ENCODE results near the gene UPP1. TPM values are rescaled to one million over a fixed set of nuclear protein-coding genes. Genes with fewer than 3 reads are reported as not detected.

UPP1 gene
- total and polyA plus RNA-seq, 2 of the 13 experiments (the other 11 are each of a cell fraction or from before 2014, with no cell fraction given): 5.7 to 9.8 TPM

GRCh38 chr7:48154792-48155413 lies 65.8 kb downstream of the UPP1 start (continued):
- no peak for TF ChIP-seq NONO (IDR thresholded peaks at IDR 0.05)
- TF ChIP-seq NONO (CRISPR knock-in tag; conservative IDR thresholded peaks at IDR 0.05): no peak; the same call in 1 of the 2 replicates
- TF ChIP-seq PHF8 (CRISPR knock-in tag; IDR thresholded peaks at IDR 0.05): no peak
- no peak; the same call in none of the 2 replicates for TF ChIP-seq BCL6 (CRISPR knock-in tag; IDR thresholded peaks at IDR 0.05)
- no peak for TF ChIP-seq ATF5 (CRISPR knock-in tag; IDR thresholded peaks at IDR 0.05; ENCODE audit: low read depth)
- no peak for TF ChIP-seq ZZZ3 (CRISPR knock-in tag; IDR thresholded peaks at IDR 0.05; ENCODE audit: borderline replicate concordance)
- no peak for TF ChIP-seq YY1 (IDR thresholded peaks at IDR 0.05; ENCODE audit: insufficient read depth, insufficient replicate concordance, low read depth, low read length)
- TF ChIP-seq FOXO4 (CRISPR knock-in tag; conservative IDR thresholded peaks at IDR 0.05): no peak
- TF ChIP-seq RBFOX2 (IDR thresholded peaks at IDR 0.05; ENCODE audit: low read depth, low read length): no peak
- no peak for TF ChIP-seq MTA1 (CRISPR knock-in tag; IDR thresholded peaks at IDR 0.05; ENCODE audit: borderline replicate concordance)
- no peak for TF ChIP-seq ZNF644 (CRISPR knock-in tag; IDR thresholded peaks at IDR 0.05; ENCODE audit: low read depth)
- no peak for TF ChIP-seq PRPF4 (IDR thresholded peaks at IDR 0.05; ENCODE audit: low read depth, low read length, poor library complexity, severe bottlenecking)
- TF ChIP-seq, protein P1, sequence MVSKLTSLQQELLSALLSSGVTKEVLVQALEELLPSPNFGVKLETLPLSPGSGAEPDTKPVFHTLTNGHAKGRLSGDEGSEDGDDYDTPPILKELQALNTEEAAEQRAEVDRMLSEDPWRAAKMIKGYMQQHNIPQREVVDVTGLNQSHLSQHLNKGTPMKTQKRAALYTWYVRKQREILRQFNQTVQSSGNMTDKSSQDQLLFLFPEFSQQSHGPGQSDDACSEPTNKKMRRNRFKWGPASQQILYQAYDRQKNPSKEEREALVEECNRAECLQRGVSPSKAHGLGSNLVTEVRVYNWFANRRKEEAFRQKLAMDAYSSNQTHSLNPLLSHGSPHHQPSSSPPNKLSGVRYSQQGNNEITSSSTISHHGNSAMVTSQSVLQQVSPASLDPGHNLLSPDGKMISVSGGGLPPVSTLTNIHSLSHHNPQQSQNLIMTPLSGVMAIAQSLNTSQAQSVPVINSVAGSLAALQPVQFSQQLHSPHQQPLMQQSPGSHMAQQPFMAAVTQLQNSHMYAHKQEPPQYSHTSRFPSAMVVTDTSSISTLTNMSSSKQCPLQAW (CRISPR knock-in tag; IDR thresholded peaks at IDR 0.05): peak; percentile 51; the same call in 1 of the 2 replicates
- TF ChIP-seq BCL3 (CRISPR knock-in tag; IDR thresholded peaks at IDR 0.05): no peak
- TF ChIP-seq GMEB1 (CRISPR knock-in tag; IDR thresholded peaks at IDR 0.05; ENCODE audit: borderline replicate concordance): no peak
- no peak for TF ChIP-seq ZNF703 (CRISPR knock-in tag; IDR thresholded peaks at IDR 0.05; ENCODE audit: borderline replicate concordance)
- no peak for TF ChIP-seq PCBP1 (IDR thresholded peaks at IDR 0.05; ENCODE audit: borderline replicate concordance, low read depth, low read length)
- TF ChIP-seq, protein P2, sequence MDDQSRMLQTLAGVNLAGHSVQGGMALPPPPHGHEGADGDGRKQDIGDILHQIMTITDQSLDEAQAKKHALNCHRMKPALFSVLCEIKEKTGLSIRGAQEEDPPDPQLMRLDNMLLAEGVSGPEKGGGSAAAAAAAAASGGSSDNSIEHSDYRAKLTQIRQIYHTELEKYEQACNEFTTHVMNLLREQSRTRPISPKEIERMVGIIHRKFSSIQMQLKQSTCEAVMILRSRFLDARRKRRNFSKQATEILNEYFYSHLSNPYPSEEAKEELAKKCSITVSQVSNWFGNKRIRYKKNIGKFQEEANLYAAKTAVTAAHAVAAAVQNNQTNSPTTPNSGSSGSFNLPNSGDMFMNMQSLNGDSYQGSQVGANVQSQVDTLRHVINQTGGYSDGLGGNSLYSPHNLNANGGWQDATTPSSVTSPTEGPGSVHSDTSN (CRISPR knock-in tag; IDR thresholded peaks at IDR 0.05; ENCODE audit: borderline replicate concordance): no peak
- TF ChIP-seq MBD4 (IDR thresholded peaks at IDR 0.05; ENCODE audit: borderline replicate concordance, low read length): no peak
- TF ChIP-seq ZNF629 (CRISPR knock-in tag; conservative IDR thresholded peaks at IDR 0.05): no peak
- no peak for TF ChIP-seq HOXA9 (CRISPR knock-in tag; IDR thresholded peaks at IDR 0.05; ENCODE audit: borderline replicate concordance)
- TF ChIP-seq SAP130 (CRISPR knock-in tag; IDR thresholded peaks at IDR 0.05; ENCODE audit: low read depth): peak; percentile 44

All from HepG2 (cell line).